ENCODE results near the gene FOXO3. TPM values are rescaled to one million over a fixed set of nuclear protein-coding genes. Genes with fewer than 3 reads are reported as not detected.

The FOXO3 gene
- total RNA-seq, 1 experiment from 2014 or later: 22.1 TPM

- Histone ChIP-seq H2BK15ac (ENCODE audit: low read depth, low read length) (no peak overlapping the region), H4K20me1 (ENCODE audit: control insufficient read depth, insufficient read depth, insufficient read length) (no peaks in the 10 kb centered on the region), H3K14ac (ENCODE audit: insufficient read depth, low read length) (no peak overlapping the region), H3K18ac (ENCODE audit: insufficient read length, low read depth, low read length) (no peak overlapping the region), H3K23me2 (ENCODE audit: insufficient read length, low read depth, low read length, poor library complexity, severe bottlenecking) (no peaks in the 10 kb centered on the region), H2BK20ac (ENCODE audit: low read depth, low read length, poor library complexity, severe bottlenecking) (no peak overlapping the region), H3T11ph (ENCODE audit: low read length) (no peak overlapping the region), H3K4ac (ENCODE audit: low read depth, low read length) (no peak overlapping the region), H2BK5ac (ENCODE audit: insufficient read length, low read length) (no peak overlapping the region), H3K4me2 (ENCODE audit: insufficient read depth, insufficient read length, low read length) (no peak overlapping the region), H2BK120ac (ENCODE audit: low read depth, low read length, poor library complexity, severe bottlenecking) (no peak overlapping the region), H3K9ac (ENCODE audit: extremely low read depth, insufficient read length, low read length) (no peak overlapping the region), H3K79me1 (ENCODE audit: insufficient read depth, low read depth, low read length, poor library complexity, severe bottlenecking) (no peaks in the 10 kb centered on the region), H3K27ac (ENCODE audit: insufficient read length, low read depth, low read length) (no peak overlapping the region), H3K56ac (ENCODE audit: insufficient read length, low read depth, low read length) (no peak overlapping the region), H3K4me1 (ENCODE audit: insufficient read depth, low read length) (peaks cover 10% of the 10 kb centered on the region), H2BK12ac (ENCODE audit: insufficient read length, low read depth, low read length) (no peak overlapping the region), H4K91ac (ENCODE audit: insufficient read length, low read depth, low read length) (no peak overlapping the region), H4K5ac (ENCODE audit: insufficient read length, low read depth, low read length) (no peak overlapping the region), H3K23ac (ENCODE audit: insufficient read length, low read depth, low read length) (no peak overlapping the region), H2AK5ac (ENCODE audit: insufficient read length, low read length) (no peak overlapping the region), H2AFZ (ENCODE audit: low read length) (no peak overlapping the region), H3K79me2 (ENCODE audit: insufficient read depth, low read length) (peaks cover 3% of the 10 kb centered on the region; the same call in 1 of the 2 replicates), H3K9me3 (ENCODE audit: control insufficient read depth, low read depth, low read length) (no peaks in the 10 kb centered on the region), H3K27me3 (ENCODE audit: insufficient read depth, low read length) (no peaks in the 10 kb centered on the region), H4K8ac (replicated peaks; ENCODE audit: insufficient read length, low read depth, low read length) (no peak overlapping the region)
- DNase-seq: no peak
- peak overlapping the region in 1 of 3 experiments; percentile 49; a peak in 1 of 7 replicates for H3K27ac Mint-ChIP-seq
- no peak overlapping the region for H3K4me3 Mint-ChIP-seq
- WGBS (ENCODE audit: extremely low coverage, insufficient read length, low lambda C conversion rate): no CpG with 5 or more reads among the region's 5 CpGs
- H3K4me1 Mint-ChIP-seq: peaks cover 61 to 62% of the 10 kb centered on the region in 2 experiments
- TF ChIP-seq CTCF (conservative IDR thresholded peaks at IDR 0.05): no peak
- H3K36me3 Mint-ChIP-seq (ENCODE audit: insufficient read depth in 1 of 3, low read depth in 3 of 3): no peaks in the 10 kb centered on the region
- no peaks in the 10 kb centered on the region for H3K27me3 Mint-ChIP-seq (ENCODE audit: low read depth)
- H3K9me3 Mint-ChIP-seq: no peaks in the 10 kb centered on the region
Measured at GRCh38 chr6:108632441-108632840, 71.7 kb downstream of the FOXO3 start.
